ENCODE data around the gene TIMM13. TPM values are rescaled to one million over a fixed set of nuclear protein-coding genes. Genes with fewer than 3 reads are reported as not detected.
"Not testable (repeated sequence)": the region's sequence is repeated elsewhere in the genome, so short reads cannot be mapped to it uniquely, and the experiment has no call there.

Gene TIMM13
- total RNA-seq, 6 donors from 2014 or later: 26.2 to 82.3 (median 40.0) TPM

GRCh38 chr19:2474232-2475017, 47.0 kb upstream of the TIMM13 start:
- peak; percentile 93 to 99 (median 99) for TF ChIP-seq CTCF (IDR thresholded peaks at IDR 0.05)
- peak in 3 of 4 donors; percentile 47 to 79 (median 70) for TF ChIP-seq EP300 (IDR thresholded peaks at IDR 0.05)
- peak in 1 of 4 donors; percentile 17 for TF ChIP-seq POLR2A (IDR thresholded peaks at IDR 0.05)
- TF ChIP-seq POLR2AphosphoS5 (IDR thresholded peaks at IDR 0.05): peak; percentile 69 to 81
- Histone ChIP-seq H3K9me3 (no peaks in the 10 kb centered on the region), H3K27me3 (no peaks in the 10 kb centered on the region), H3K4me1 (peaks cover 9 to 32% (median 27%) of the 10 kb centered on the region in 4 donors), H3K4me3 (peak overlapping the region; percentile 48 to 98 (median 72)), H3K36me3 (peaks cover 0 to 19% (median 11%) of the 10 kb centered on the region in 4 donors), H3K27ac (peak overlapping the region; percentile 90 to 95 (median 92))
- 10 to 20% methylated on average over 21 to 41 of the region's 60 CpGs for WGBS, 2 donors
- peak; percentile 86 to 97 for DNase-seq
- ATAC-seq (ENCODE audit: low FRiP score in 2 of 2): peak; percentile 72 to 83

- H3K4me3 ChIP-seq; H3K4me1 ChIP-seq; DNase-seq; H3K9me3 ChIP-seq; H3K36me3 ChIP-seq; ATAC-seq (ENCODE audit: low FRiP score in 2 of 2); H3K27ac ChIP-seq; H3K27me3 ChIP-seq: not testable (repeated sequence)
- WGBS, 2 donors: 87 to 88% methylated on average over 8 of the region's 8 CpGs
These were observed 42.5 kb upstream of the TIMM13 start for GRCh38 chr19:2469915-2470200.

GRCh38 chr19:2469102-2469914, 41.9 kb upstream of the TIMM13 start:
- WGBS, 2 donors: 47 to 53% methylated on average over 21 to 23 of the region's 23 CpGs
- Histone ChIP-seq H3K27me3 (no peaks in the 10 kb centered on the region), H3K9me3 (no peaks in the 10 kb centered on the region), H3K36me3 (no peaks in the 10 kb centered on the region), H3K4me1 (peaks cover 0 to 4% (median 3%) of the 10 kb centered on the region in 4 donors), H3K27ac (no peak overlapping the region), H3K4me3 (no peak overlapping the region)
- ATAC-seq (ENCODE audit: low FRiP score in 2 of 2) (peak in 1 of 2 donors; percentile 86), DNase-seq (peak in 1 of 2 donors; percentile 42)
- TF ChIP-seq EP300 (IDR thresholded peaks at IDR 0.05) (no peak), POLR2AphosphoS5 (IDR thresholded peaks at IDR 0.05) (no peak), POLR2A (IDR thresholded peaks at IDR 0.05) (no peak), CTCF (IDR thresholded peaks at IDR 0.05) (no peak)

GRCh38 chr19:2468596-2468995, 41.2 kb upstream of the TIMM13 start:
- WGBS, 2 donors: 80 to 81% methylated on average over 12 of the region's 12 CpGs
- no peaks in the 10 kb centered on the region for H3K9me3 ChIP-seq
- H3K36me3 ChIP-seq: no peaks in the 10 kb centered on the region
- no peak overlapping the region for H3K27ac ChIP-seq
- no peaks in the 10 kb centered on the region for H3K4me1 ChIP-seq
- TF ChIP-seq EP300 (IDR thresholded peaks at IDR 0.05) (no peak), POLR2AphosphoS5 (IDR thresholded peaks at IDR 0.05) (no peak), POLR2A (IDR thresholded peaks at IDR 0.05) (no peak), CTCF (IDR thresholded peaks at IDR 0.05) (no peak)
- DNase-seq (no peak), ATAC-seq (ENCODE audit: low FRiP score in 2 of 2) (no peak)
- H3K27me3 ChIP-seq: no peaks in the 10 kb centered on the region
- no peak overlapping the region for H3K4me3 ChIP-seq

- ATAC-seq (ENCODE audit: low FRiP score in 2 of 2): no peak
- WGBS, 2 donors: 70 to 76% methylated on average over 5 of the region's 5 CpGs
These were observed 37.0 kb upstream of the TIMM13 start for GRCh38 chr19:2464389-2464788.

GRCh38 chr19:2463694-2464093, 36.3 kb upstream of the TIMM13 start:
- DNase-seq; H3K4me3 ChIP-seq; ATAC-seq (ENCODE audit: low FRiP score in 2 of 2); H3K27me3 ChIP-seq; H3K9me3 ChIP-seq; H3K36me3 ChIP-seq: not testable (repeated sequence)
- peak overlapping the region in 1 of 4 donors; percentile 68 for H3K27ac ChIP-seq
- 95 to 98% methylated on average over 5 of the region's 5 CpGs for WGBS, 2 donors
- peaks cover 8 to 21% (median 15%) of the 10 kb centered on the region in 4 donors for H3K4me1 ChIP-seq

More at GRCh38 chr19:2464389-2464788, 37.0 kb upstream of the TIMM13 start:
- Histone ChIP-seq H3K9me3 (no peaks in the 10 kb centered on the region), H3K27me3 (no peaks in the 10 kb centered on the region), H3K36me3 (no peaks in the 10 kb centered on the region), H3K4me3 (no peak overlapping the region), H3K27ac (no peak overlapping the region), H3K4me1 (peaks cover 8 to 21% (median 15%) of the 10 kb centered on the region in 4 donors)
- no peak for TF ChIP-seq EP300 (IDR thresholded peaks at IDR 0.05)
- TF ChIP-seq CTCF (IDR thresholded peaks at IDR 0.05): no peak
- no peak for TF ChIP-seq POLR2AphosphoS5 (IDR thresholded peaks at IDR 0.05)
- TF ChIP-seq POLR2A (IDR thresholded peaks at IDR 0.05): no peak
- DNase-seq: no peak
